Measurements from ENCODE around the gene VASH1.
"Not testable (repeated sequence)": the region's sequence is repeated elsewhere in the genome, so short reads cannot be mapped to it uniquely, and the experiment has no call there.

Gene VASH1

GRCh38 chr14:76729953-76730505 lies 31.2 kb upstream of the VASH1 start:
- Mint-ChIP-seq H3K27ac (no peak overlapping the region), H3K36me3 (ENCODE audit: low read depth) (peaks cover 3% of the 10 kb centered on the region), H3K4me1 (no peaks in the 10 kb centered on the region), H3K4me3 (no peak overlapping the region), H3K9me3 (no peaks in the 10 kb centered on the region), H3K27me3 (ENCODE audit: low read depth) (no peaks in the 10 kb centered on the region)
- TF ChIP-seq CTCF (IDR thresholded peaks at IDR 0.05; ENCODE audit: unreplicated experiment in 3 of 3): no peak

- peaks cover 35% of the 10 kb centered on the region for H3K9me3 Mint-ChIP-seq
- H3K27me3 Mint-ChIP-seq (ENCODE audit: low read depth); H3K27ac Mint-ChIP-seq; H3K4me3 Mint-ChIP-seq; H3K4me1 Mint-ChIP-seq; H3K36me3 Mint-ChIP-seq (ENCODE audit: low read depth): not testable (repeated sequence)
These were observed 26.8 kb upstream of the VASH1 start for GRCh38 chr14:76734501-76734900.

GRCh38 chr14:76736514-76736913 lies 24.8 kb upstream of the VASH1 start:
- no peak overlapping the region for H3K4me3 Mint-ChIP-seq
- peaks cover 21% of the 10 kb centered on the region for H3K36me3 Mint-ChIP-seq (ENCODE audit: low read depth)
- peaks cover 52% of the 10 kb centered on the region for H3K9me3 Mint-ChIP-seq
- TF ChIP-seq CTCF (IDR thresholded peaks at IDR 0.05; ENCODE audit: unreplicated experiment in 3 of 3): no peak
- no peaks in the 10 kb centered on the region for H3K4me1 Mint-ChIP-seq
- no peak overlapping the region for H3K27ac Mint-ChIP-seq
- H3K27me3 Mint-ChIP-seq (ENCODE audit: low read depth): no peaks in the 10 kb centered on the region

- Mint-ChIP-seq H3K27ac (no peak overlapping the region), H3K27me3 (ENCODE audit: low read depth) (no peaks in the 10 kb centered on the region)
These were observed 20.2 kb upstream of the VASH1 start for GRCh38 chr14:76741074-76741473.

GRCh38 chr14:76742185-76742584 lies 19.1 kb upstream of the VASH1 start:
- Mint-ChIP-seq H3K36me3 (ENCODE audit: low read depth) (peaks cover 33% of the 10 kb centered on the region), H3K4me3 (no peak overlapping the region), H3K27ac (no peak overlapping the region), H3K4me1 (no peaks in the 10 kb centered on the region), H3K27me3 (ENCODE audit: low read depth) (no peaks in the 10 kb centered on the region), H3K9me3 (peaks cover 69% of the 10 kb centered on the region)
- TF ChIP-seq CTCF (IDR thresholded peaks at IDR 0.05; ENCODE audit: unreplicated experiment in 3 of 3): no peak

More at GRCh38 chr14:76741074-76741473, 20.2 kb upstream of the VASH1 start:
- Mint-ChIP-seq H3K36me3 (ENCODE audit: low read depth) (peaks cover 36% of the 10 kb centered on the region), H3K9me3 (peaks cover 77% of the 10 kb centered on the region), H3K4me3 (no peak overlapping the region), H3K4me1 (no peaks in the 10 kb centered on the region)
- TF ChIP-seq CTCF (IDR thresholded peaks at IDR 0.05; ENCODE audit: unreplicated experiment in 3 of 3): no peak

GRCh38 chr14:76742966-76743365 lies 18.3 kb upstream of the VASH1 start:
- Mint-ChIP-seq H3K4me1 (no peaks in the 10 kb centered on the region), H3K27me3 (ENCODE audit: low read depth) (no peaks in the 10 kb centered on the region), H3K4me3 (no peak overlapping the region), H3K36me3 (ENCODE audit: low read depth) (peaks cover 33% of the 10 kb centered on the region), H3K27ac (no peak overlapping the region), H3K9me3 (peaks cover 67% of the 10 kb centered on the region)
- TF ChIP-seq CTCF (IDR thresholded peaks at IDR 0.05; ENCODE audit: unreplicated experiment in 3 of 3): no peak
